HG03039 (cell line): ENCODE measurements around the gene SLC4A7.
"Not testable (repeated sequence)": the region's sequence is repeated elsewhere in the genome, so short reads cannot be mapped to it uniquely, and the experiment has no call there.

Experiments used
- ATAC-seq: cut with Tn5 transposase; IDR thresholded peaks from one replicate; pipeline ENCODE4 v1.9.1; 2021; ENCODE audit warnings: mild to moderate bottlenecking, moderate library complexity; ENCODE audit not compliant: unreplicated experiment

SLC4A7 gene

GRCh38 chr3:27488821-27489220 lies 4.6 kb upstream of the SLC4A7 start:
- no peak for ATAC-seq

- no peak for ATAC-seq
These were observed 3.2 kb upstream of the SLC4A7 start for GRCh38 chr3:27487383-27487782.

DNA sequence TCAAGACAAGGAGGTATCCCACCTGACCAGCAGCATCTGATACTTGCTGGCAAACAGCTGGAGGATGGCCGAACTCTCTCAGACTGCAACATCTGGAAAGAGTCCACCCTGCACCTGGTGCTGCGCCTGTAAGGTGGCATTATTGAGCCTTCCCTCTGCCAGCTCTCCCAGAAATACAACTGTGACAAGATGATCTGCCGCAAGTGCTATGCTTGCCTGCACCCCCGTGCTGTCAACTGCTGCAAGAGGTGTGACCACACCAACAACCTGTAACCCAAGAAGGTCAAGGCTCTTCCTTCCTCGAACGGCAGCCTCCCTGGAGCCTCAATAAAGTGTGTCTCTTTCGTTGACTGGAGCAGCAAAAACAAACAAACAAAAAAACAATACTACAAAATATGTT lies 2.2 kb upstream of the SLC4A7 start:
- no peak for ATAC-seq

- no peak for ATAC-seq
These were observed 1.7 kb upstream of the SLC4A7 start for GRCh38 chr3:27485866-27486265.

- peak; percentile 12 for ATAC-seq
These were observed 818 bp downstream of the SLC4A7 start for GRCh38 chr3:27483117-27484014.

DNA sequence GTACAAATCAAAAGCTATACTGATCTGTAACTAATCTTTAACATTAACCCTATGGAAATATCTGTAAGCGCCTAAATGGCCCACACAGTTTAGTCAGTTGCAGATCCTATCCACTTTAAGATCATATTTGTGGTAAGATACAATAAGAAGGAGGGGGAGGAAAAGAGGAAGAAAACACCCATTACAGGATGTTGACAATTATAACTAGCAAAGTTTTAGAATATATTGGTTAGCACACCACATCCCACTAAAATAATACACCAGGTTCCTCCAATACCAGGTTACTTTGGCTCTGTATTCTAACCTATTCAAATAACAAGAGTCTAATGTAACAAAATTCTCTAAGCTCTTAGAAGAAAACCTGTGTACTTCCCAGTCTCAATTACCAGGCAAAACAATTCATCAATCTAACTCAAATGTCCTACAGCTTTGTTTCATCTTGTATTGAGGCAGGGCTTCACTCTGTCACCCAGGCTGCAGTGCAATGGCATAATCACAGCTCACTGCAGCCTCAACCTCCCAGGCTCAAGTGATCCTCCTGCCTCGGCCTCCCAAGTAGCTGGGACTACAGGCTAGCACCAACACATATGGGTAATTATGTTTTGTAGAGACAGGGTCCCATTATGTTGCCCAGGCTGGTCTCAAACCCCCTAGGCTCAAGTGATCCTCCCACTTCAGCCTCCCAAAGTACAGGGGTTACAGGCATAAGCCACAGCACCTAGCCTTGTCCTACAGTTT lies 4.2 kb downstream of the SLC4A7 start:
- ATAC-seq: no peak

DNA sequence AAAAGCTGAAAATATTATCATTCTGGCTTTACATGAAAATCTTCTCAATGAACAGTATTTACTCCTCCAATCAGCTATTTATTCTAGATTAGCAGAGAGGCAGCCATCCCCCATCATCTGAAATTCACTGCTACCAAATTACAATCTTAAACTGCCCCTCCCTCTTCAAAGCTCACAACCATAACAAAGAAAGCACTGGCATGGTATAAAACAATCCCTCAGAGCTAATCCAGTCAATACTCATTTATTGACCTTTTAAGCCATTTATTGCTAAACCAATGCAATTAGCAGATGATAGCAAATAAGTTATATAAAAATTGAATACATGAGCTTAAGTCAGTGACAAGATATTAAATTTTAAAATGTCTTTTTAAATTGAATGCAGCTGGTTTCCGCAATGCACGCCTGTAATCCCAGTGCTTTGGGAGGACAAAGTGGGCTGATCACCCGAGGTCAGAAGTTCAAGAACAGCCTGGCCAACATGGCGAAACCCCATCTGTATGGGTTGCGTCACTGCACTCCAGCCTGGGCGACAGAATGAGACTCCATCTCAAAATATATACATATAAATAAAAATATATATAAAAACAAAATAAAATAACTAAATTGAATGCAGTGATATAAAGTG lies 12.1 kb downstream of the SLC4A7 start:
- ATAC-seq: no peak

GRCh38 chr3:27468283-27468886 lies 15.8 kb downstream of the SLC4A7 start:
- ATAC-seq: no peak

GRCh38 chr3:27467545-27467944 lies 16.6 kb downstream of the SLC4A7 start:
- ATAC-seq: peak; percentile 77

DNA sequence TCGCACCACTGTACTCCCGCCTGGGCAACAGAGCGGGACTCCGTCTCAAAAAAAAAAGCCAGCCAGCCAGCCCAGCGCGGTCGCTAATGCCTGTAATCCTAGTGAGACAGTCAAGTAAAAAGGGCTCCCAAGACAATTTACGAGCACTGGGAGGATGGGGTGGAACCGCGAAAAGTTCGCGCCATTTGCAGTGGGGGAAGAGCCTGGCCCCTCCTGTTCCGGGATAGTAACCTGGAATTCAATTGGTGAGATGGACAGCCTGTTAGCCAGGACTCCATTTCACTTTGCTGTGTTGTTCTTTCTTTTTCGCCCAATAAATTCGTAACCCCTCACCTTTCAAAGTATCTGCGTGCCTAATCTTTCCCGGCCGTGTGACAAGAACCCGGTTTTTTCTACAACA lies 19.5 kb downstream of the SLC4A7 start:
- ATAC-seq: no peak

- ATAC-seq: no peak
These were observed 22.0 kb downstream of the SLC4A7 start for GRCh38 chr3:27462228-27462627.

DNA sequence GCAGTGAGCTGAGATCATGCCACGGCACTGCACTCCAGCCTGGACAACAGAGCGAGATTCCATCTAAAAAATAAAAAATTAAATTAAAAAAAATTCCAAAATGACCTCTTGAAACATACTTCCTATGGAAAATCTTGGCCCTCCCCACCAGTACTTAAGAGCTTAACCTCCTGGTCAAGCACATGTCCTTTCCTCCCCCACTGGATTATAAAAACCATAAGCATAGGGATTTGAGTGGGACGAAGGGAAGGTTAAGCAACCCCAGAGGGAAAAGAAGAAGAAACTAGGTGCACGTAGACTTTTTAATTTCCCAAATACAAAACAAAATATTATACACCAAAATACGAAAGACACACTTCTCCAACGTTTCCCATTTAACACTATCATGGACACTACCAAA lies 25.3 kb downstream of the SLC4A7 start:
- no peak for ATAC-seq

DNA sequence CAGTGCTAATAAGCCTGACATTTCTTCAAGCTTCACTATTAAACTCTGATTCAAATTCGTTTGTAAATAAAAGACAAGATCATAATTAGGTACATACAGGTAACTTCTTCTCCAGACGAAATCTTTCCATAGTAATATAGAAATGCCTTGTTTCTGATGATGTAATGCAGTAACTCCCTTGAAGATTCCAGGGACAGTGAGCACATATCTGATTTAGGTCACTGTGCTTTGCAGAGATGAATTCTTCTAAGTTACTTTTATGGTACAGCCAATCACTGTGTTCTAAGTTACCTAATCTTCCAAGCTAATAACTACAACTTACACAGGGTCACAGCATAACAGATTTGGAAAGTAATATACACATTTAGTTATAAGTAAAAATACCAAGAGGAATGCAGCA lies 27.6 kb downstream of the SLC4A7 start:
- ATAC-seq: no peak

DNA sequence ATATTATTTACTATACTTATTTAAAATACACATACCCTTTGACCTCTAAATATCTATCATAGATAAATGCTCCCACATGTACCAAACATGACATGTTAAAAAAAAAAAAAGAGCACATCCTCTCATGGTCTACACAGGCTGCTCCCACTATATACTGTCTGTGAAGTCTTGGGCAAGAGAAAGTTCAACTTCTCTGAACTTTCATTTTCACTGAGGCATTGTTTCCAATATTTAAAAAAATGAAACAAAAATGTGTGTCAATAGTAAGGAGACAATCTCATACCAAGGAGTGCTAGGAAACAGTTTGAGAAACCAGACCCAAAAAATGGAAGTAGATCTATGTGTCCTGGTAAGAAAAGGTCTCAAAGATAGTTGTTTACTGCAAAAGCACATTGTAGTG lies 29.3 kb downstream of the SLC4A7 start:
- no peak for ATAC-seq

- no peak for ATAC-seq
These were observed 29.7 kb downstream of the SLC4A7 start for GRCh38 chr3:27454461-27454860.

DNA sequence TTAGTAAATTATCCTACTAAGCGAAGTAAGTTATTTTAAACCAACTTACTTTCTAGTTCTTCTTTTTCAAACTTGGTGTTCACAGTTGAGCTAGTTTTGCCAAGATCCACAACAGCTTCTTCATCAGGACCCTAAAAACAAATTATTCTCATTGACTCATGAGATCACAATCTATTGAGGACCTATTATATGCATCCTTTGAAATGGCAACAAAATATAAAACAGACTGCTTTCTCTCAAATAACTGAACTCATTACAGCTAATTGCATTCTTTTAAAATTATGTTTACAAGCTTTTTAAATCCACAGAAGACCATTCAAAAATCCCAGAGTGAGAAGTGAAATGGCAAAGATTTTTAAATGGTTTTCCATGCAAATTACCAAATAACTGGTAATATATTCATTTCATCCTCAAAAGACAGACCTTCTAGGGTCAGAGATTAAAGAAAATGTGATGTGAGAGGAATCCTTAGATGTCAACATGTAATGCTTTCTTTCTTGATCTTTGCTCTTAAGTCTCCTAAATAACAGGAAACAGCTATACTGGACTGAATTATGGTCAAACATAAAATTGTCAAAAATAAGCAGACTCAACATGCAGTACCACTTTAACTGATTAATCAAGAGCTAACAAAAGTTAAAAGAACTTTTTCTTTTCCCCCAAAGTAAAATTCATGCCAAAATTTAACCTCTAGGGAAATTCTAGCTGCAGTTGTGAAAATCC lies 31.7 kb downstream of the SLC4A7 start:
- no peak for ATAC-seq

- no peak for ATAC-seq
These were observed 32.3 kb downstream of the SLC4A7 start for GRCh38 chr3:27451842-27452241.

- no peak for ATAC-seq
These were observed 32.9 kb downstream of the SLC4A7 start for GRCh38 chr3:27451251-27451650.

GRCh38 chr3:27449530-27450150 lies 34.5 kb downstream of the SLC4A7 start:
- no peak for ATAC-seq

GRCh38 chr3:27442995-27443394 lies 41.2 kb downstream of the SLC4A7 start:
- ATAC-seq: not testable (repeated sequence)
